Muscle layer of duodenum (tissue), 2 donors: ENCODE results near the gene NRXN2.

ENCODE experiments used
- H3K27ac ChIP-seq: one replicate; pipeline ENCODE4 v1.7.0; 2013; ENCODE audit warnings: mild to moderate bottlenecking, low read length
- H3K27me3 ChIP-seq: one replicate; pipeline ENCODE4 v1.7.0; 2013; ENCODE audit warnings: low read depth, mild to moderate bottlenecking, control low read depth, low read length
- H3K36me3 ChIP-seq, 2 donors: one replicate each; pipeline ENCODE4 v1.7.0; 2013; ENCODE audit warnings: low read length in 2 of 2, control low read depth in 1 of 2, mild to moderate bottlenecking in 1 of 2; ENCODE audit not compliant: insufficient read depth in 2 of 2, control insufficient read depth in 1 of 2
- H3K4me1 ChIP-seq, 2 donors: one replicate each; pipeline ENCODE4 v1.7.0; 2013; ENCODE audit warnings: low read length in 2 of 2, mild to moderate bottlenecking in 2 of 2, control low read depth in 1 of 2, moderate library complexity in 1 of 2; ENCODE audit not compliant: insufficient read depth in 2 of 2, control insufficient read depth in 1 of 2
- H3K4me3 ChIP-seq, 2 donors: one replicate each; pipeline ENCODE4 v1.7.0; 2013; ENCODE audit warnings: low read length in 2 of 2, low read depth in 1 of 2, mild to moderate bottlenecking in 1 of 2
- H3K9me3 ChIP-seq, 2 donors: one replicate each; pipeline ENCODE4 v1.7.0; 2013; ENCODE audit warnings: low read length in 2 of 2, control low read depth in 1 of 2, mild to moderate bottlenecking in 1 of 2; ENCODE audit not compliant: control insufficient read depth in 1 of 2
- donor health status: healthy.

NRXN2 gene

GRCh38 chr11:64757549-64758329 is 34.7 kb upstream of the NRXN2 start:
- Histone ChIP-seq H3K36me3 (peaks cover 4 to 14% of the 10 kb centered on the region in 2 donors), H3K4me1 (peaks cover 9 to 38% of the 10 kb centered on the region in 2 donors), H3K27ac (no peak overlapping the region), H3K27me3 (no peaks in the 10 kb centered on the region), H3K9me3 (no peaks in the 10 kb centered on the region), H3K4me3 (no peak overlapping the region)

GRCh38 chr11:64755681-64756361 is 32.8 kb upstream of the NRXN2 start:
- H3K36me3 ChIP-seq: peaks cover 0 to 27% of the 10 kb centered on the region in 2 donors
- no peak overlapping the region for H3K4me3 ChIP-seq
- no peaks in the 10 kb centered on the region for H3K9me3 ChIP-seq
- H3K4me1 ChIP-seq: peaks cover 5 to 31% of the 10 kb centered on the region in 2 donors
- H3K27ac ChIP-seq: no peak overlapping the region
- H3K27me3 ChIP-seq: no peaks in the 10 kb centered on the region

- Histone ChIP-seq H3K27ac (no peak overlapping the region), H3K9me3 (no peaks in the 10 kb centered on the region), H3K4me3 (no peak overlapping the region), H3K4me1 (peaks cover 1 to 23% of the 10 kb centered on the region in 2 donors), H3K36me3 (peaks cover 0 to 27% of the 10 kb centered on the region in 2 donors), H3K27me3 (no peaks in the 10 kb centered on the region)
Measured at GRCh38 chr11:64754919-64755662, 32.1 kb upstream of the NRXN2 start.

GRCh38 chr11:64754124-64754918 is 31.3 kb upstream of the NRXN2 start:
- Histone ChIP-seq H3K4me1 (peaks cover 0 to 16% of the 10 kb centered on the region in 2 donors), H3K36me3 (peaks cover 0 to 27% of the 10 kb centered on the region in 2 donors), H3K27me3 (no peaks in the 10 kb centered on the region), H3K4me3 (no peak overlapping the region), H3K9me3 (no peaks in the 10 kb centered on the region), H3K27ac (no peak overlapping the region)

GRCh38 chr11:64753380-64754123 is 30.6 kb upstream of the NRXN2 start:
- Histone ChIP-seq H3K4me3 (no peak overlapping the region), H3K36me3 (peaks cover 0 to 27% of the 10 kb centered on the region in 2 donors), H3K9me3 (no peaks in the 10 kb centered on the region), H3K4me1 (peaks cover 0 to 8% of the 10 kb centered on the region in 2 donors), H3K27me3 (no peaks in the 10 kb centered on the region), H3K27ac (no peak overlapping the region)

GRCh38 chr11:64753019-64753379 is 30.0 kb upstream of the NRXN2 start:
- H3K36me3 ChIP-seq: peaks cover 0 to 27% of the 10 kb centered on the region in 2 donors

GRCh38 chr11:64752175-64752970 is 29.4 kb upstream of the NRXN2 start:
- Histone ChIP-seq H3K4me1 (peaks cover 0 to 6% of the 10 kb centered on the region in 2 donors), H3K36me3 (peaks cover 0 to 27% of the 10 kb centered on the region in 2 donors), H3K9me3 (no peaks in the 10 kb centered on the region)

More at GRCh38 chr11:64753019-64753379, 30.0 kb upstream of the NRXN2 start:
- Histone ChIP-seq H3K4me3 (no peak overlapping the region), H3K27ac (no peak overlapping the region), H3K27me3 (no peaks in the 10 kb centered on the region), H3K9me3 (no peaks in the 10 kb centered on the region), H3K4me1 (peaks cover 0 to 6% of the 10 kb centered on the region in 2 donors)

GRCh38 chr11:64751580-64751979 is 28.6 kb upstream of the NRXN2 start:
- H3K27ac ChIP-seq: no peak overlapping the region
- H3K27me3 ChIP-seq: no peaks in the 10 kb centered on the region
- peaks cover 0 to 27% of the 10 kb centered on the region in 2 donors for H3K36me3 ChIP-seq
- peaks cover 0 to 6% of the 10 kb centered on the region in 2 donors for H3K4me1 ChIP-seq
- no peak overlapping the region for H3K4me3 ChIP-seq
- H3K9me3 ChIP-seq: no peaks in the 10 kb centered on the region

More at GRCh38 chr11:64752175-64752970, 29.4 kb upstream of the NRXN2 start:
- Histone ChIP-seq H3K4me3 (no peak overlapping the region), H3K27me3 (no peaks in the 10 kb centered on the region), H3K27ac (no peak overlapping the region)

GRCh38 chr11:64751136-64751535 is 28.1 kb upstream of the NRXN2 start:
- Histone ChIP-seq H3K27ac (no peak overlapping the region), H3K27me3 (no peaks in the 10 kb centered on the region), H3K4me1 (peaks cover 0 to 6% of the 10 kb centered on the region in 2 donors), H3K9me3 (no peaks in the 10 kb centered on the region), H3K36me3 (peaks cover 0 to 27% of the 10 kb centered on the region in 2 donors), H3K4me3 (no peak overlapping the region)
